ENCODE results near the gene NIPA2.

GRCh38 chr15:22795206-22796063, 43.0 kb upstream of the NIPA2 start:
- TF ChIP-seq CTCF (conservative IDR thresholded peaks at IDR 0.05; ENCODE audit: low read depth, low read length) (no peak), EZH2 (IDR thresholded peaks at IDR 0.05; ENCODE audit: borderline replicate concordance, low read depth, low read length, poor library complexity, severe bottlenecking) (no peak)
